ENCODE results near the gene WNT11.

Gene WNT11

DNA sequence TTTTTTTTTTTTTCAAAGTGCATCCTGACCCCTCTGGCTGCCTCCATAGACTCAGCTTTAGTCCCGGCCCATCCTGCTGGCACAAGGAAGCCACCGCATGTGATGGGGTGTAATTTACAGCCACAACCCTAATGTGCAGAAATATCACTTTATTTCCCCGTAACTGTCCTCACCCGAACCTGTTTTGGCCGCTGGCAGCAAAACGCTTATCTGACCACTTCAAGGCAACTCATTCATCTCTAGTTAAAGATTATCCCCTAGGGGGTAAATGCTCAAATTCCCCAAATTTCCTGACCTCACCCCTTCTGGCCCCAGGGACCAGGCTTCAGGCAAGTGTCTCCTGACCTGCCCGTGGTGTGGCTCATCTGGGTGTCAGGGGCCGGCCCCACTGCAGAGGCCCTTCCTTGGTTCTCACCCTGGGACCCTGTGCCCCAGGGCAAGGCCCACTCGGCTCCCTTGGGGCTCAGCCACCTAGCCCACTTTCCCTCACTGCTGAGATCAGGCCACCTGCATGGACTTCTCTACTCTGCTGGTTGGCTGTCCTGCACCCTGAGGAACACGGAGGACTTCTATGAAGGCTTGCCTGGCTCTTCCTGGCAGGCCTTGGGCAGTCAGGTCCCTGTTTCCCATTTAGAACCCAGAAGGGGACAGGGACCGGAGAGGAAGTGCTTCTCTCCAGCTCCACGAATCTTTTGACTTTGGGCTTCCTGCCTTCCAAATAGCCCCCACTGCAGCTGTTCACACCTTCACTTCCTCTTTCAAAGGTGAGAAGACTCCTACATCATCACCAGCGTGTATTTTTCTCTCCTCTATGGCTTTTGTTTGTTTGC, 53.3 kb downstream of the WNT11 start:
- DNase-seq (ENCODE audit: low spot score): no peak

DNA sequence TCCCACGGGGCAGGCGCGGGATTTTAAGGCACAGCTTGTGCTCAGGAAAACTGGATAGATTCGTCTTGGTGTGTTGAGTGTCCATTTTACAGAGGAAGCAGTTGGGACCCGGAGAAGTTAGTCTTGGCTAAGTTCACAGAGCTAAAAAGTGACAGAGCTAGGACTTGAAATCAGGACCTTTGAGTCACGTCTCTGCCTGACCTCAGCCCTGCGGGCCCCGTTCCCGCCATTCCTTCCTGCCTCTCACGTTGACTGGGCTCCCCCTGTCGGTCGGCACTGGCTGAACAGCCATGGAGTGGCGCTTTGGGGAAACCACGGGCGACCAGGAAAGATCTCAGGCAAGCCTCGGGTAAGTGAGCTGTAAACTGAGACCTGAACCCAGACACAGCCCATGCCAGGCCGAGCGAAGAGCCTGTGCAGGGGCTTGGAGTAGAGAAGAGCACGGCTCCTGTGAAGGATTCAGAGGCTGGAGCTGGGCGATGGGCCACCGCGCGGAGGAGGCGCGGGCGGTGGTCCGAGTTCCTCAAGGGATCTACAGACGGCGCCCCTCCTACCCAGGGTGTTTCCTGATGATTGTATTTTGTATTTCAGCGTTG, 54.1 kb downstream of the WNT11 start:
- DNase-seq (ENCODE audit: low spot score): peak; percentile 86

GRCh38 chr11:76151556-76152085, 54.7 kb downstream of the WNT11 start:
- no peak for DNase-seq (ENCODE audit: low spot score)

DNA sequence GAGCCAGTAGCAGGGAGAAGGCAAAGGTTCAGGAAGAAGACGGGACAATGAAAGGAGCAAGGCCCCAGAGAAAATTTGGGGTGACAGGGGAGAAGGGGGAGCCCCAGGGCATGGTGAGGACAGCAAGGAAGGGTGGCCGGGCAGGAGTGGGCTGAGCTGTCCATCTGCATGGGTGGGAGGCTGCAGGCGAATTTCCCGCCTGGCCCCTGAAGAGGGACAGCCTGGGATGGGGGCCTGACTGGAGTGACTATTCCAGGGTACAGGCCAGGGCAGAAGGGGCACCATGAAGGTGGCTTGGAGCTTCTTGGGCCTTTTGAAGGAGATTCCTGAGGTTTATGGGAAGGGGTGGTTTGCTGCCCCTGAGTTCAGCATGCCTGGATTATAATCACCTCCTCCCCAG, 56.2 kb downstream of the WNT11 start:
- DNase-seq (ENCODE audit: low spot score): no peak

GRCh38 chr11:76149713-76150112, 56.6 kb downstream of the WNT11 start:
- DNase-seq (ENCODE audit: low spot score): no peak

DNA sequence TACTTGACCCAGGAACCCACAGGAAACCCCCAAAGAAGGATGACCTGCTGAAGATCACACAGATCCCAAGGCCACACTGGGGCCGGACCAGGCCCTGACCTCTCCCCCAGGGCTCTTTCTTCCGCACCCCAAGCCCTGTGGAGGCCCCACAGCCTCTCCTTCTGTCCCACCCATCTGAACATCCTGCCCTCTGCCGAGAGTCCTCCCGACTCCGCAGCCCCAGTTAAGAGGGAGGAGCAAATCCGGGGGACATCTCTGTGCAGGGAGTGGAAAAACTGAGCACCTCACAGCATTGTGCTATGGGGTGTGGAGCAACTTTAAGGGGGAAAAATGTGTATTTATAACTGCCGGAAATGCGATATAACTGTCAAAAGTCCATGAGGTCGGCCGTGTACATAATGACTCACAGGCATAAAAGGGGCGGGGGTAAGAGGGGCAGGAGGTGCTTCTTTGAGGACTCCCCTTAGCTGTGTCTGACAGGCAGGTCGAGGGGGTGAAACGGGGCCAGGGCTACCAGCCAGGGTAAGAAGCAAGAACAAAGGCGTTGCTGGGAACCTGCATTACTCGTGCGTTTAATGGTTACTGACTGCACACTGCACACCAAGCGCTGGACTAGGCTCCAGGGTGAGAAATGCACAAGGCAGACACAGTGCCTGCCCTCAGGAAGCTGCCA, 57.2 kb downstream of the WNT11 start:
- DNase-seq (ENCODE audit: low spot score): no peak

GRCh38 chr11:76148231-76148630, 58.1 kb downstream of the WNT11 start:
- no peak for DNase-seq (ENCODE audit: low spot score)

- no peak for DNase-seq (ENCODE audit: low spot score)
Measured at GRCh38 chr11:76147106-76147740, 59.1 kb downstream of the WNT11 start.

DNA sequence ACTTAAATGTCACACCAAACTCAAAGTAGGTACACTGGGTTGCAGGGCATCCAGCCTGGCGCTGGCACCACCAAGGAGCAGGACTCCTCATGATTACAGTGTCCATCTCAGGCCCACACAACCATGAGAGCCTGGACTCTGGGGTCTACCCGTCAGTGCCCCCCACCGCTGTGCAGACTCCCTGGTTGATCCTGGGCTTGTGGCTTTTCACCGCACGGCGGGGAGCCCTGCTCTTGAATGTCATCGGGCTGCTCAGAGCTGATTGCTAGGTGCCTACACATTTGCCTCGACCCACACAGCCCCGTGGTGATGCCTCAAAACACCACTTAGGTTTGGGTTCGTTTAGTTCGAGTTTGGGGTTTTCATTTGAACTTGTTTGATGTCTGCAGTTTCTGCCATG, 63.0 kb downstream of the WNT11 start:
- no peak for DNase-seq (ENCODE audit: low spot score)

GRCh38 chr11:76141901-76142588, 64.3 kb downstream of the WNT11 start:
- no peak for DNase-seq (ENCODE audit: low spot score)

GRCh38 chr11:76140912-76141574, 65.3 kb downstream of the WNT11 start:
- no peak for DNase-seq (ENCODE audit: low spot score)

DNA sequence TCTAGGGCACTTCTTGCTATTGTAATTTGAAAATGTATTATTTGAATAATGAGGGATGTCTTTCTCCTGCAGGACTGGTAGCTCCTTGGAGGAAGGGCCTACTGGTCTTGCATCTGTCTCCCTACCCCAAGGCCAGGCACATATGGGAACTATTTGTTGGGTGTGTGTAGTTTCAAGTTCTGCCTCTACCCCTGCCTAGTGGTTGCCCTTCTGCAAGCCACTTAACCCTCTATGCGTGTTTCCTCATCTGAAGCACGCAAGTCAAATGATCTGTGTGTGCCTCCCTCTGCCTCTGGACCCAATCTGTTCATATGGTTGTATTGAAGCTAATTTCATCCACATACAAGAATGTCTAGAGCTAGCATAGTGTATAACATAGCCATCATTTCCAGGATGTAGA, 67.0 kb downstream of the WNT11 start:
- no peak for DNase-seq (ENCODE audit: low spot score)
